Skeletal muscle cell (primary cell): Measurements from ENCODE around the gene NISCH.

ENCODE experiments used
- DNase-seq: peaks from one replicate; pipeline ENCODE4 v3.0.0-alpha.2; 2010; ENCODE audit warnings: low read depth
- H3K4me3 ChIP-seq: 2 replicates; pipeline ENCODE4 v1.5.1; 2011; ENCODE audit warnings: low read depth, mild to moderate bottlenecking, control low read depth, low read length, moderate library complexity

Gene NISCH

DNA sequence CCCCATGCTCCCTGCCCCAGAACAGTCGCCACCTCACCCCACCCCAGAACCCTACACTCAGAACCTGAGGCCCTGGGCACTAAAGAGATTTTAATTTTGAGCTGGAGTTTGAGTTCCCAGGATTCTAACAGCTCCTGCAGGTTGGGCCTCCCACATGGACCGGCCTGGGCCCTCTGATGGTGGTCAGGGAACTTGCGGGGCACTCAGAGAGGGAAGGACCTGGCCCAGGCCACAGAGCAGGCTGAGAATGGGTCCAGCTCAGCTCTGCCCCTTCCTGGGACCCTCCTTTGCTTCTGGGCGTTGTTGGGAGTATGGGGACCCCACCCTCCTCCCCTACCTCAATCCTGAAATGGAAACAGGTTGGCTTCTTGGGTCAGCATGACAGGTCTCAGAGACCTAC, 9.4 kb upstream of the NISCH start:
- no peak for DNase-seq

DNA sequence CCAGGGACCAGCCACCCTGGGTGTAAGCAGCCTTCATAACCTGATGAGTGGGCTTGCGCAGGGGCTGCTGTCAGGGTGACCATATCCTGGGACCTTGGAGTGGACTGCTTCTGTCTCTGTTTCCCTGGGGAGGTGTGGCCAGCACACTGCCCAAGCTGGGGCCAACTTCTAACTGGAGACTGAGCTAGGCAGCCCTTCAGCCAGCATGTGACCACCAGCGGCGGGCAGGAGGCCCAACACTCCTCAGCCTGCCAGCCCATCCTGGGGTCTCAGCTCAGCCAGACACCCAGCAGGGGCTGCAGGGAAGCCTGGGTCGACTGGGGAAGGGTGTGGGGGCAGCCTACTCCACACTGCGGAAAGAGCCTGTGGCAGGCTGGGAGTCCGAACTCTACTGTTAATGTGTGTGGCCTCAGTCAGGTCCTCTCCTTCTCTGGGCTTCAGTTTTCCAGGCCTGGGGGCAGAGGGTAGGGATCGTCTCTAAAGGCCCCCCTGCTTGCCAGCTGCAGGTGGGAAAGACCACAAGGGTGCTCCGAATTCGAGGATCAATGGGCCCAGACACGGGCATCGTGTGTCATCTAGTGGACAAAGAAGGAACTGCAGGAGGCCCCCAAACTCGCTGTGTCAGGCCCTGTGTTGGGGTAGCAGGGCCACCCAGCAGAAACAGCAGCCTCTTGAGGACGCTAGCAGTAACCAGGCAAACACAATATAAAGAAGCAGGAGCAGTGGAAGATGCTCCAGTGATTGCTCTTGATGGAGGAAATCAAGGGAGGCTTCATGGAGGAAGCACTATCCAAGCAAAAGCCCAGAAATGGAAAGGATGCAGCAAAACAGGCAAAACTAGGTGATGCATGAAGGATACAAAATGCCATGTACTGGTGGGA, 8.5 kb upstream of the NISCH start:
- DNase-seq: no peak
- H3K4me3 ChIP-seq: no peak overlapping the region

More for the DNA sequence above, 9.4 kb upstream of the NISCH start:
- H3K4me3 ChIP-seq: no peak overlapping the region

DNA sequence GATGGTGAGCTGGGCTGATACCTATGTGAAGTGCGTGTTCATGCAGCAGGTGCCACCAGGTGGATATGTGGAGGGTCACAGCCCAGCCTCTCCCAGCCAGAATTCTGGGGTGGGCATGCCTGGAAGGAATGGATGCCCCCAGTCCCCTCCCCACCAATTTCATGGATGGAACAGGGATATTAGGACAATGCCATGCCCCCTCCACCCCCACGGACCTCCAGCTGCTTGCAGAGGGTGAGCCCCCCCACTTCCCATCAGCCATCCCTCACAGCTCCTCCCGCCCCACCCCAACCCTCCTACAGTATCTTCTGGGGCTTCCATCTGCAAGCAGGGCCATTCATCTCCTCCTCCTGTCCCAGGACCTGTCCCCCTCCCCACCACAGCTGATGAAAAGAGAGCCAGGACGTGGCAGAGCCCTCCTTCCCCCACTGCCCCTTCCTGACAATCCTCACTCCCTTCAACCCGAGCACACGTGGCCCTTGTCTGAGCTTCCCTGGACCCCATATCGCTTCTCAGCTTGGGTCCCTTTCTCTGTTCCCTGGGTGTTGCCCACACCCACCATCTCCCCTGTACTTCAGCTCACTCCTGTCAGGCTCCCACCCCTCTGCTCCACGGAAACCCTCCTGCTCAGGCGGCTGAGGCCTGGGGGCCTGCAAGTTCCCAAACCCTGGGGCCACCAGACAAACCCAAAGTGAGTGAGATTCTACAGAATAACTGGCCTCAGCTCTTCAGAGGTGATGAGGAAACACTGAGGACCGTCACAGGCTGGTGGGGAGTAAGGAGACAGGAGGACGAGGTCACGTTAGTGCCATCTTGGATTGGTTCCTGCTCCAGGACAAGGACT, 7.7 kb upstream of the NISCH start:
- H3K4me3 ChIP-seq: no peak overlapping the region
- DNase-seq: no peak

GRCh38 chr3:52450489-52451236, 4.7 kb upstream of the NISCH start:
- no peak overlapping the region for H3K4me3 ChIP-seq
- DNase-seq: no peak

GRCh38 chr3:52451237-52452083, 3.9 kb upstream of the NISCH start:
- no peak overlapping the region for H3K4me3 ChIP-seq
- DNase-seq: no peak

DNA sequence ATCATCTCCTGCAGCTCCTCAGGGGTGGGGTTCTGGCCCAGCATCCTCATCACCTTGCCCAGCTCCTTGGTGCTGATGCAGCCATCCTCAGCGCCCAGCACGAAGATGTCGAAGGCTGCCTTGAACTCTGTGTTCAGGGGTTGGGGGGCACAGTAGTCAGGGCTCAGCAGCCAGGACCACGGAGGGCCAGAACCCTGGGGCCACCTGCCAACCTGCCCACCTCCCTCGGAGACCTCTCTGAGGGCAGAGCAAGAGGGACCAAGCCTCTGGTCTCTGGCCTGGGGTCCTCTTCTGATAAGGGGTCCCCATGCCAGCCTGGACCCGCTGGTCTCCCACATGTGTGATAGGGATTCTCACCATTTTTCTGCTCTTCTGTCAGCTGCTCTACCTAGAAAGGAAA, 3.3 kb upstream of the NISCH start:
- no peak for DNase-seq
- H3K4me3 ChIP-seq: no peak overlapping the region

- DNase-seq: no peak
- H3K4me3 ChIP-seq: no peak overlapping the region
Measured at GRCh38 chr3:52452570-52453221, 2.7 kb upstream of the NISCH start.

DNA sequence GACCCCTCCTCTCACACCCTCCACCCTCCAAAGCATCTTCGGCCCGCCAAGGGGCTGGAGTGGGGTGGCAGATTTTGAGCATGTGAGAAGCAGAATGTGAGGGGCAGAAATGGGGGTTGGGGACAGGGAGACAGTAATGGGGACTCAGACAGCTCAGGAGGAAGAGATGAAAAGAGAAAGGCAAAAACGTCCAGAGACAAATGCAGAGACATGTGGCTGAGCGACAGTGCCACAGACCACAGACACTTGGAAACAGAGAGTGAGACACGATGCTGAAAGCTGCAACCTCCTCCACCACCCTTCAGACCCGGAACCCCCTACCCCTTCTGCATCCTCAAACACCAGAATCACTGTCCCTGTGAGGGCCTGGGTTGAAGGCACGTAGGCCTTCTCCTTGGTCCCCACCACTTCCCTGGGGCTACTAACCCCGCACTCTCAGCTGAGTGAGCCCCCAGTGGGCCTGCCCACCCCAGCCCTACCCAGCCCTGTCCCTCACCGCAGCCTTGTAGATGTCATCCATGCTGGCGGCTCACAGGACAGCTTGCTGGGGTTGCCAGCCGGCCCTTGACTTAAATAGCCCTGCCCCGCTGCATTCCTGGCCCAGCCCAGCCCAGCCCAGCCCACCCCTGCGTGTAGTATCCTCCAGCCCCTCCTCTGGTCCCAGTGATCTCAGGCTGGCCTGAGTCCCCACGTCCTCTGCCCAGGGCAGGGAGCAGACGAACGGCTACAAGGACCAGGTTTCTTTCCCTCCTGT, 1.7 kb upstream of the NISCH start, which contains the start of gene TNNC1:
Gene TNNC1 (minus strand): TSS at position 546 of the 754 bp plus-strand sequence. CDS start 26 bp downstream, at position 520.
- DNase-seq: no peak
- peak within 1 kb of the TSS; percentile 94 for H3K4me3 ChIP-seq

DNA sequence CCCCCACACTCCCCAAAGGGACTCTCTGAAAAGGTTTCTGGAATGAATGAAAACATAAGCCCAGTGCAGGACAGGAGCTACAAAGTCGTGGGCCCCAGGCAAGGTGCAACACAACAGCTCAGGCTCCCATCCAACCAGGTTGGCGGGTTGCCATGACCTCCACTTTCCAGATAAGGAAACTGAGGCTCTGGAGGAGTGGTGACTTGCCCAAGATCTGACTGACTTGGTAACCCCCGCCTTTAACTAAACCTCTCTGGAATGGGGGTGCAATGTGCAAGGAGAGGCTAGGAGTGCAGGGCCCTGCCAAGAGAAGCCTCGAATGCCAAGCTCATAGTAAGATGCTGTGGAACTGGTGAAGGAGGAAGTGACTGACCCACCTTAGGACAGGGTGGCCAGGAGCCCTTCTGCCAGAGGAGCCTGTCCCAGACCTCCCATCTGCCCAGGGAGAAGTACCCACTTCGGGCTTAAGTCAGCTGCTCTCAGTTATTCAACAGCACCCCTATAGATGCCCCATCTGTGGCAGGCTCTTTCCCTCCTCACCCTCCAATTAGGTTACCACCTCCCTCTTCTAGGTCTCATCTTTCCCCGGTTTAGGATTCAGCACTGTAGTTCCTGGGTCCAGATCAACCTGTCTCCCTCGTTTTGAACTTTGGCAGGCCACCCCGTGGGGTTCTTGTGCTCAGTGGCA, 1.0 kb upstream of the NISCH start:
- no peak for DNase-seq
- no peak overlapping the region for H3K4me3 ChIP-seq

DNA sequence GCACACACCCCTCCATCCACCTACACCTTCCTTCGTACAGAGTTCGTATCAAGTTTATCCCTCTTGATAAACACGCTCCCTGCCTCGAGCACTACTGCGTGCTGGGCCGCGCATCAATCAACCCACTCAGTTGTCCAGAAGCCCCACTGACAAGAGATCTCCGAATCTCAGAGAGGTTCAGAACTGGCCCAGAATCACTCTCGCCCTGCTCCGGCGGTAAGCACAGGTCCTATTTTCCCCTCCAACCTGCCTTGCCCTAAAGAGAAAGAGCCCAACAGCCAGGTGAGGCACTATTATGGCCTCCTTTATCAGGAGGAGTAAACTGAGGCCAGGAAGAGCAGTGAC, 494 bp upstream of the NISCH start:
- DNase-seq: no peak
- peak overlapping the region; percentile 94 for H3K4me3 ChIP-seq

GRCh38 chr3:52456169-52456799, 880 bp downstream of the NISCH start:
- no peak for DNase-seq
- H3K4me3 ChIP-seq: peak overlapping the region; percentile 94

DNA sequence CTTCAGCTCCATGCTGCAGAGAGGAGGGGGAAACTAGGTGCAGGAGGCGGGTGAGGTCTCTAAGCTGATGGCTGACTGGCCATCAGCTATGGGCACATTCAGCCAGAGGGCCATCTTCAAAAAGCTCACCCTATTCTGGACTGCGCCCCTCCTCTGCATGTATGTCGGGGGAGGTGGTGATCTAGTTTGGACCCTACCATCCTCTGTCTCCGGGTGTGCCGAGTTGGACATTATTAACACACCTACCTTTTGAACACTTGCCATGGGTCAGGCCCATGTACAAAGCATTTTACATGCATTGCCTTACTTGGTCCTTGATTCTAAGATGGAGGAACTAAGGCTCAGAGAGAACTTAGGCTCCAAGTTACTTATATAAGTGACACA, 1.4 kb downstream of the NISCH start:
- DNase-seq: no peak
- H3K4me3 ChIP-seq: peak overlapping the region; percentile 94

DNA sequence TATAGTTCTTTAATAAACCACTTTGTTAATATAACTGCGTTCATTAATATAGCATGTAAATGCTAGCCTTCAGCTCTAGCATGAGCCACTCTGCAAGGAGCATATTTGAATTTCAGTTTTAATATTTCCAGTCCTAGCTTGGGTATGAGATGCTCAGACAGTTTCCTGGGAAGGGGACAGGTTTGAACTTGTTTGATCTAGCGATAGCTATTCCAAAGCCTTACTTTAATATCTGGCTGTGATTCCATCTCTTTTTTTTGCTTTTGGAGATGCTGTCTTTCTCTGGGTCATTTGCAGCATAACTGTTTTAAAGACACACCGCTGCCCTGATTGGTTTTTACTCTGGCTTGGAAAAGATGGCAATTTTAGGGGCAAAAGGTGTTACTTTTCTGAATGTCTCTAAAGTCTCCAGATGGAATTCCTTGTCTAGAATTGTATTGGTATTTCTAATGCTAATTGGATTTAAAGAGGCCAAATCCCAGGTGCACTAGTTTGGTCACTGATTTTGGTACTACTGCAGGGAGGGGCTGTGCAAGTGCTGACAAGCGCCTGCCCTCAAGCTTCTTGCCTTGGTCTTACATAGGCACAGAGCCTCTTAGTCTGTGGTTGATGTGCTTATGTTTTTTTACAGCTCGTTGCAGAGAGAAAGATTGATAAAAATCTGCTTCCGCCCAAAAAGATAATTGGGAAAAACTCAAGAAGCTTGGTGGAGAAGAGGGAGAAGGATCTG, 2.8 kb downstream of the NISCH start:
- no peak for DNase-seq
- H3K4me3 ChIP-seq: no peak overlapping the region

DNA sequence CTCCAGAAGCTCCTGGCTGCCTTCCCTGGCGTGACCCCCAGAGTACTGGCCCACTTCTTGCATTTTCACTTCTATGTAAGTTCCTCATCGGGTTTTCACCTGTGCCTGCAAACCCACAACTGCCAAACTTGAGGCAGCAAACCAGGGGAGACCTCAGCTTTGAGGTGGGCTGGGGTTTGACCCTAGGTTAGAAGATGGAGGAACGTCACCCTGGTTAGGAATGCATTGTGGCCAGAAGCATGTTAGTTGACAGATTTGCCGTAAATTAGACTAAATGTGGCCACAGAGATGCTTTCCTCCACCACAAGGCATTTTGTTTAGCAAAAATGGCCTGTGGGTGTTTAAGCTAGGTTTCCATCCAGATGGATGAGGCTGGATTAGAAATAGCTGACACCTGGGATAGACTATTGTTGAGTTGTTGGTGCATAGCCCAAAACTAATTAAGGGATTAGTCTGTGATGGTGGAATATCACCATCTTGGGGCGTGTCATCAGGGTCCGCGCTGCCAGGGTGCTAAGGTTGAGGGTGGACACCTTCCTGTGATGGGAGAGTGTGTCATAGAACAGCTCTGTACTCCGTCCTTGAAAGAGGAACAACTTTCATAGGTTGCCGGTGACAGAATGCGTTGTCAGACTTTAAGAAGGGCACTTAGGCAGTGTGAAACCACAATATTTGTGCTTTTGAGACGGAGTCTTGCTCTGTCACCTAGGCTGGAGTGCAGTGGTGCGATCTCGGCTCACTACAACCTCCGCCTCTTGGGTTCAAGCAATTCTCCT, 3.6 kb downstream of the NISCH start:
- H3K4me3 ChIP-seq: no peak overlapping the region
- no peak for DNase-seq

DNA sequence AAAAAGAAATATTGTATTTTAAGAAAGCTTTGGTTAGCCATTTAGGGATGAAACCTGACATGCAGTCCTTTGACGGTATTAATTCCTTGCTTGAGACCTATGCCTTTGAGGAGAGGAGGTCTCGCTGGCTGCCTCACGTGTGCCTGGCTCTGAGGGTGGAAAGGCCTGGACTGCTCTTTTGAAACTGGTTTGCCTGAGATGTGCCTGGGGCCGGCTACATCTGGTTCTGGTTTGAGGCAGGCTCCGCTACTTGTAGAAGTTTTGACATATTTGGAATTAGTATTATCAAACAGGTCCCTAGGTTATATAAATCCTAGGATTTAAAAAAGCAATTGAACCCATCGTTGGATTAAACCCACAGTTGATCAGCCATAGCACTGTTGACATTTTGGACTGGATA, 6.5 kb downstream of the NISCH start:
- DNase-seq: no peak
- H3K4me3 ChIP-seq: no peak overlapping the region

DNA sequence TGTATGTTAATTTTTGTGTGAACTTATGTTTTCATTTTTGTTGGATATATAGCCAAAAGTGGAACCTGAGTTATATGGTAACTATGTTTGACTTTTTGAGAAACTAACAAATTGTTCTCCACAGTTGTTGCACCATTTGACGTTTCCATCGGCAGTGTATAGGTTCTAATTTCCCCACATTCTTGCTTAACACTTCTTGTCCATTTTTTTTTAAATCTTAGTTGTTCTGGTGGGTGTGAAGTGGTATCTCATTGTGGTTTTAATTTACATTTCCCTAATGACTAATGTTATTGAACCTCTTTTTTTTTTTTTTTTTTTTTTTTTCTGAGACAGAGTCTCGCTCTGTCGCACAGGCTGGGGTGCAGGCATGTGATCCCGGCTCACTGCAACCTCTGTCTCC, 8.0 kb downstream of the NISCH start:
- no peak overlapping the region for H3K4me3 ChIP-seq
- no peak for DNase-seq
